Measurements from ENCODE around the gene GUCY2F. TPM values are rescaled to one million over a fixed set of nuclear protein-coding genes. Genes with fewer than 3 reads are reported as not detected.

GUCY2F gene
- total RNA-seq, 1 experiment from 2014 or later, result not detected

DNA sequence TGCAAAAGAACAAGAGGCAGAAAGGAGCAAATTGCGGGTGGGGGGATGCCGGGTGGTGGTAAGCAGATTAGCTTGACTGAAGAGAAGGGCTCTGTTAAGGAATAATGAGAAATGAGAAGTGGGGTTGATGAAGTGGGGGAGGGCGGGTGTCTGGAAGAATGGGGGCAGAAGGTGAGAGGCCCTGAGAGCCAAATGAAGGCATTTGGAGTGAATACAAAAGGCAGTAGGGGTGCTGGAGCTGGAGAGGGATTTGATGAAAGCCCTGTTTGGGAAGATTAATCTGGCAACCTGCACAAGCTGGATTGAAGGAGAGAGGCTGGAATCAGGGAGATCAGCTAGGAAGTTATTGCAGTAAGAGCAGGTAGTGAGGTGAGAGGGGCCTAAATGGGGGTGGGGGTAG is 82.1 kb downstream of the GUCY2F start:
- BruUV-seq (replicated peaks), result no TSS peak
- TF ChIP-seq, protein P1, sequence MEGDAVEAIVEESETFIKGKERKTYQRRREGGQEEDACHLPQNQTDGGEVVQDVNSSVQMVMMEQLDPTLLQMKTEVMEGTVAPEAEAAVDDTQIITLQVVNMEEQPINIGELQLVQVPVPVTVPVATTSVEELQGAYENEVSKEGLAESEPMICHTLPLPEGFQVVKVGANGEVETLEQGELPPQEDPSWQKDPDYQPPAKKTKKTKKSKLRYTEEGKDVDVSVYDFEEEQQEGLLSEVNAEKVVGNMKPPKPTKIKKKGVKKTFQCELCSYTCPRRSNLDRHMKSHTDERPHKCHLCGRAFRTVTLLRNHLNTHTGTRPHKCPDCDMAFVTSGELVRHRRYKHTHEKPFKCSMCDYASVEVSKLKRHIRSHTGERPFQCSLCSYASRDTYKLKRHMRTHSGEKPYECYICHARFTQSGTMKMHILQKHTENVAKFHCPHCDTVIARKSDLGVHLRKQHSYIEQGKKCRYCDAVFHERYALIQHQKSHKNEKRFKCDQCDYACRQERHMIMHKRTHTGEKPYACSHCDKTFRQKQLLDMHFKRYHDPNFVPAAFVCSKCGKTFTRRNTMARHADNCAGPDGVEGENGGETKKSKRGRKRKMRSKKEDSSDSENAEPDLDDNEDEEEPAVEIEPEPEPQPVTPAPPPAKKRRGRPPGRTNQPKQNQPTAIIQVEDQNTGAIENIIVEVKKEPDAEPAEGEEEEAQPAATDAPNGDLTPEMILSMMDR (IDR thresholded peaks at IDR 0.05 in 2 of 3, conservative IDR thresholded peaks at IDR 0.05 in 1 of 3; ENCODE audit: borderline replicate concordance in 1 of 3, insufficient read depth in 1 of 3, low read depth in 2 of 3, low read length in 2 of 3), result no peak
- no peak for TF ChIP-seq ZBTB33 (IDR thresholded peaks at IDR 0.05; ENCODE audit: extremely low read depth, insufficient replicate concordance, low read length)
- Histone ChIP-seq H3K9me2 (ENCODE audit: insufficient read depth) (no peaks in the 10 kb centered on the region), H3K4me2 (ENCODE audit: low read length) (no peak overlapping the region), H4K20me1 (ENCODE audit: insufficient read depth) (no peaks in the 10 kb centered on the region), H3K4me1 (ENCODE audit: control insufficient read depth in 1 of 2, insufficient read depth in 2 of 2, low read length in 2 of 2) (no peaks in the 10 kb centered on the region), H3K36me3 (ENCODE audit: control insufficient read depth in 1 of 2, insufficient read depth in 2 of 2, low read length in 2 of 2) (no peaks in the 10 kb centered on the region), H3K79me2 (ENCODE audit: insufficient read depth, low read length) (no peaks in the 10 kb centered on the region), H3K4me3 (replicated peaks in 1 of 2; ENCODE audit: low read depth in 1 of 2, low read length in 2 of 2) (no peak overlapping the region), H2AFZ (ENCODE audit: low read depth, low read length, poor library complexity, severe bottlenecking) (no peak overlapping the region), H3K9ac (ENCODE audit: low read length) (no peak overlapping the region), H3K9me3 (ENCODE audit: control insufficient read depth in 1 of 2, insufficient read depth in 1 of 2, low read depth in 1 of 2, low read length in 2 of 2) (no peaks in the 10 kb centered on the region), H3K27me3 (ENCODE audit: insufficient read depth, low read length) (no peaks in the 10 kb centered on the region), H3K27ac (ENCODE audit: low read depth, low read length) (no peak overlapping the region)
- no peak for ATAC-seq
- intact Hi-C loops (cut with micrococcal nuclease), result no loop called here
- DNase-seq (ENCODE audit: low read depth, low spot score), result no peak
- ChIA-PET POLR2A (no interaction called here), CTCF (no interaction called here), RAD21 (ENCODE audit: low non-redundant PET in 1 of 2, low total read pairs in 2 of 2, uncharacterized antibody in 2 of 2, unreplicated experiment in 2 of 2) (no interaction called here)

- no peaks in the 10 kb centered on the region for H3K79me2 ChIP-seq (ENCODE audit: insufficient read depth, low read length)
- no peak overlapping the region for H3K4me3 ChIP-seq (replicated peaks in 1 of 2; ENCODE audit: low read depth in 1 of 2, low read length in 2 of 2)
- H3K4me2 ChIP-seq (ENCODE audit: low read length), result no peak overlapping the region
- intact Hi-C loops (cut with micrococcal nuclease), result no loop called here
- POLR2A ChIA-PET, result no interaction called here
- H3K9me2 ChIP-seq (ENCODE audit: insufficient read depth), result no peaks in the 10 kb centered on the region
- no peak overlapping the region for H2AFZ ChIP-seq (ENCODE audit: low read depth, low read length, poor library complexity, severe bottlenecking)
- no peak overlapping the region for H3K27ac ChIP-seq (ENCODE audit: low read depth, low read length)
- RAD21 ChIA-PET (ENCODE audit: low non-redundant PET in 1 of 2, low total read pairs in 2 of 2, uncharacterized antibody in 2 of 2, unreplicated experiment in 2 of 2), result no interaction called here
- ATAC-seq, result no peak
- DNase-seq (ENCODE audit: low read depth, low spot score), result no peak
- H3K4me1 ChIP-seq (ENCODE audit: control insufficient read depth in 1 of 2, insufficient read depth in 2 of 2, low read length in 2 of 2), result no peaks in the 10 kb centered on the region
- no peak for TF ChIP-seq POLR2A (IDR thresholded peaks at IDR 0.05; ENCODE audit: borderline replicate concordance, extremely low read depth, insufficient read depth, insufficient read length)
- no peak for TF ChIP-seq ZNF274 (IDR thresholded peaks at IDR 0.05; ENCODE audit: low read depth, low read length)
- no peak for TF ChIP-seq ZFX (IDR thresholded peaks at IDR 0.05)
- no peak overlapping the region for H3K9ac ChIP-seq (ENCODE audit: low read length)
- BruUV-seq (replicated peaks), result no TSS peak
- H4K20me1 ChIP-seq (ENCODE audit: insufficient read depth), result no peaks in the 10 kb centered on the region
- no peaks in the 10 kb centered on the region for H3K27me3 ChIP-seq (ENCODE audit: insufficient read depth, low read length)
- no peaks in the 10 kb centered on the region for H3K36me3 ChIP-seq (ENCODE audit: control insufficient read depth in 1 of 2, insufficient read depth in 2 of 2, low read length in 2 of 2)
- CTCF ChIA-PET, result no interaction called here
- H3K9me3 ChIP-seq (ENCODE audit: control insufficient read depth in 1 of 2, insufficient read depth in 1 of 2, low read depth in 1 of 2, low read length in 2 of 2), result no peaks in the 10 kb centered on the region
Observed at GRCh38 chrX:109398833-109399232, 83.1 kb downstream of the GUCY2F start.
